DMS153 (cell line): ENCODE results near the gene PCDH9.
"Not testable (repeated sequence)": the region's sequence is repeated elsewhere in the genome, so short reads cannot be mapped to it uniquely, and the experiment has no call there.

Source experiments
- DNase-seq: peaks from one replicate; lab custom pipeline; 2025; lab: John Stamatoyannopoulos, UW

PCDH9 gene

GRCh38 chr13:66914155-66914554 is 316.0 kb downstream of the PCDH9 start:
- no peak for DNase-seq

GRCh38 chr13:66911411-66911939 is 318.7 kb downstream of the PCDH9 start:
- no peak for DNase-seq

- DNase-seq, result no peak
Observed at GRCh38 chr13:66899955-66900354, 330.2 kb downstream of the PCDH9 start.

- DNase-seq, result no peak
Observed at GRCh38 chr13:66896933-66897332, 333.2 kb downstream of the PCDH9 start.

GRCh38 chr13:66895780-66896179 is 334.4 kb downstream of the PCDH9 start:
- no peak for DNase-seq

- DNase-seq, result no peak
Observed at GRCh38 chr13:66895320-66895719, 334.8 kb downstream of the PCDH9 start.

- DNase-seq, result no peak
Observed at GRCh38 chr13:66888698-66889097, 341.4 kb downstream of the PCDH9 start.

- no peak for DNase-seq
Observed at GRCh38 chr13:66887088-66887487, 343.0 kb downstream of the PCDH9 start.

- no peak for DNase-seq
Observed at GRCh38 chr13:66886264-66886663, 343.9 kb downstream of the PCDH9 start.

- DNase-seq, result not testable (repeated sequence)
Observed at GRCh38 chr13:66881170-66881569, 349.0 kb downstream of the PCDH9 start.

- peak; percentile 21 for DNase-seq
Observed at GRCh38 chr13:66879988-66880387, 350.1 kb downstream of the PCDH9 start.

- no peak for DNase-seq
Observed at GRCh38 chr13:66875264-66875663, 354.9 kb downstream of the PCDH9 start.

- DNase-seq, result no peak
Observed at GRCh38 chr13:66864627-66865026, 365.5 kb downstream of the PCDH9 start.

- DNase-seq, result no peak
Observed at GRCh38 chr13:66860878-66861417, 369.2 kb downstream of the PCDH9 start.

GRCh38 chr13:66859934-66860877 is 369.9 kb downstream of the PCDH9 start:
- peak; percentile 45 for DNase-seq

- DNase-seq, result no peak
Observed at GRCh38 chr13:66859078-66859477, 371.1 kb downstream of the PCDH9 start.

- DNase-seq, result no peak
Observed at GRCh38 chr13:66858163-66858562, 372.0 kb downstream of the PCDH9 start.

GRCh38 chr13:66855131-66855530 is 375.0 kb downstream of the PCDH9 start:
- no peak for DNase-seq

- DNase-seq, result no peak
Observed at GRCh38 chr13:66853564-66853963, 376.6 kb downstream of the PCDH9 start.

- no peak for DNase-seq
Observed at GRCh38 chr13:66849706-66850105, 380.4 kb downstream of the PCDH9 start.

GRCh38 chr13:66847541-66847940 is 382.6 kb downstream of the PCDH9 start:
- no peak for DNase-seq

- DNase-seq, result no peak
Observed at GRCh38 chr13:66845393-66845792, 384.7 kb downstream of the PCDH9 start.

- DNase-seq, result no peak
Observed at GRCh38 chr13:66844933-66845332, 385.2 kb downstream of the PCDH9 start.
